Adipose tissue (tissue), 3 donors: ENCODE results near the gene CCHCR1. TPM values are rescaled to one million over a fixed set of nuclear protein-coding genes. Genes with fewer than 3 reads are reported as not detected.
A peak's percentile ranks its signal among the peaks of the same experiment; 100 is the strongest.
"Not testable (repeated sequence)": the region's sequence is repeated elsewhere in the genome, so short reads cannot be mapped to it uniquely, and the experiment has no call there.

Experiments used
- H3K27ac ChIP-seq: one replicate; pipeline ENCODE4 v1.5.1; 2013; ENCODE audit warnings: low read depth, low read length
- whole genome bisulfite sequencing, 3 donors: extraction: QIAGEN DNeasy Blood & Tissue Kit; methylation state at CpG; one replicate each; pipeline ENCODE4 v1.1.7; 2013; 5-methylcytosine and 5-hydroxymethylcytosine counted together
- polyA plus RNA-seq, 3 donors: library from polyadenylated mRNA; stranded (reverse); fragments of 200-250 nt; gene quantifications; one replicate each; pipeline ENCODE4 v1.2.3, GENCODE V29; 2013
- donor health status: healthy with polysubstance abuse.
- donor health status: Bipolar disorder and iron deficiency.
- donor health status: healthy.

The CCHCR1 gene
- 10 to 100 TPM in 1 of 3 donors, 1 to 10 TPM in 2; 6.1 to 11.0 (median 7.4) TPM for polyA plus RNA-seq

DNA sequence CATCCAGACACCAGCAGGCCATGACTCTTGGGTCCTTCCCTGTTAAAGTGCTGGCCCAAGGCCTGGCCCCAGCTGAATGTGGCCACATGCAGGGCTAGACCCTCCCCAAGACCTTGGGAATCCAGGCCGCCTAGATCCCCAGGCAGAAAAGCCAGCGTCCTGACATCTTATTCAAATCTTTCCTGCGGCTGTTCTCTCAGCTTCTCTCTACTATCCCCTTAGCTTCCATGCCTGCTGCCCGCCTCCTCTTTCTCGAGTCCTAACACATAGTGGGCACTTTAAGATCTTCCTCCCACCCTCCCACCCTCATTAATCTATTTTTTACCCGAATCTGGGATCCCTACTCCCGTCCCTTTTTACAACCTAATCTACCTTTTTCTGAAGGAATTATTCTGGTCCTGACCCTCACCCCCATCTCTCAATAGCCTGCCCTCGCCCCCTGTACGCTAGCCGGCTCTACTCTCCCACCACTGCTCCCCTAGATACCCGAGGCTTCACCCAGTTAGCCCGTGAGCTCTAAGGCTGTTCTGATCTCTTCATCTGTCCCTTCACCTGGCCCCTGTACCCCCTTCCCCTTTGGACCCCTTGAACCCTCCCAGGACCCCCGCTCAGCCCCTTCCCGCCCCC lies at the start of gene CCHCR1:
Gene CCHCR1, minus strand, starts transcription at position 290 of the 627 bp plus-strand sequence. Its CDS starts 202 bp downstream, at position 88.
- no peak within 1 kb of the TSS for H3K27ac ChIP-seq
- WGBS, 3 donors: 3 to 14% (median 12%) methylated on average over 14 of the region's 14 CpGs

DNA sequence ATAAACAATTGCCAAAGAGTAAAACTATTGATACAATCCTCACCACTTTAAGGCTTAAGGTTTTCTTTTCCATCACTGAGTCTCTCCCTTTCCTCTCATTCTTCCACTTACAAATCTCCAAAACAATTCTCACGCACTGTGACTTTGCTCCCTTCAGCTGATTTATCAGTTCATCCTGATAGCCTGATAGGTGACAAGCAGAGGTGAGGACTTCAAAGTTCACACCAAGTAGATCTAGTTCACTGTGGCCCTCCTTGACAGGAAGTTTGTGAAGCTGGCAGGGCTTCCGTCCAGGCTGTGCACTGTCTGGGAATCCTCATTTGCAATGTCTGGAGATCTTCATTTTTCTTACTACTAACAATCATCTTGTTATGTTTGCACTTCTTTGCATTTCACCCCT lies 48.0 kb upstream of the CCHCR1 start:
- H3K27ac ChIP-seq: no peak overlapping the region
- WGBS, 3 donors: 76 to 88% (median 77%) methylated on average over 2 of the region's 2 CpGs

GRCh38 chr6:31204751-31205145 lies 47.1 kb upstream of the CCHCR1 start:
- H3K27ac ChIP-seq: no peak overlapping the region
- 80 to 87% (median 82%) methylated on average over 4 of the region's 4 CpGs for WGBS, 3 donors

- H3K27ac ChIP-seq: no peak overlapping the region
- WGBS, 3 donors: 17 to 33% (median 19%) methylated on average over 5 of the region's 5 CpGs
Measured at GRCh38 chr6:31203345-31203979, 45.9 kb upstream of the CCHCR1 start.

DNA sequence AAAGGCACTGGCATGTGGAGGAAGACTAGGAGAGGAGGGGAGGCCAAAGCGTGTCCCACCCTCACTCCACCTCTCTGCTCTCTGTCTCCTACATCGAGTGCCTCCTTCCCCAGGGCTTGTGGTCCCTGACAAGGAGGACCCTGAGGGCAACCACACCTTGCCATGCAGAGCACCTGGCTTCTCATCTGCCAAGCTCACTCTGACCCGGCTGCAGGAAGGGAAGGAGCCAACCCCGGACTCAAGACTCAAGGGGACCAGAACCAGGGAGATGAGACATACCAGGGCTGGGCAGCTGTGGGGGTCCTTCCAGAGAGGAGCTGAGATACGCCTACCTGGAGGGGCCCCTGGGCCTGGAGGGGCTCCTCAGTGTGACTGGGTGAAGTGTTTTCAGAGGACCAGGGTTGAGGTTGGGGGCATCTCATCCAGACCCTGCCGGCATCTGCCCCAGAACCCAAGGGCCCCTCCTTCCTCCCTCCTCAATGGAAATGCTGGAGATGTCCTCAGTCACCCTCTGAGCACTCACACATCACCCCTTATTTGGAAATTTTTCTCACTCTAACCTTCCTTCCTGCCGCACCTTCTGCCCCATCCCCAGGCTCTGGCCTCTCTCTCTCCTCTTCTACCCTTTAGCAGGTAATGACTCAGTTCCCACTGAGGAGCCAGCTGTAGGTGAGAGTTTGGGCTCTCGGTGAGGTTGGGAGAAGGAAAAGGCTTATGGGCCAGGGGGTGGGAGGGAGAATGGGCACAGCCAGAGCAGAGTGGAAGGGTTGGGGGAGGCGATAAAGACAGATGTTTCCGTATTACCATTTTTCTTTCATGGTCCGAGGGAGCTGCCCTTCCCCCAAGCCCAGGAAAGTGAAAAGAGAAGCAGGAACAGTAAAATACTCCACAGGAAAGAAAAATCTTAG lies 44.9 kb upstream of the CCHCR1 start:
- 43 to 62% (median 46%) methylated on average over 11 of the region's 11 CpGs for WGBS, 3 donors

GRCh38 chr6:31199105-31199452 lies 41.5 kb upstream of the CCHCR1 start:
- H3K27ac ChIP-seq: not testable (repeated sequence)
- WGBS, 3 donors: 89 to 92% (median 91%) methylated on average over 4 of the region's 4 CpGs

More for the DNA sequence above, 44.9 kb upstream of the CCHCR1 start:
- no peak overlapping the region for H3K27ac ChIP-seq

DNA sequence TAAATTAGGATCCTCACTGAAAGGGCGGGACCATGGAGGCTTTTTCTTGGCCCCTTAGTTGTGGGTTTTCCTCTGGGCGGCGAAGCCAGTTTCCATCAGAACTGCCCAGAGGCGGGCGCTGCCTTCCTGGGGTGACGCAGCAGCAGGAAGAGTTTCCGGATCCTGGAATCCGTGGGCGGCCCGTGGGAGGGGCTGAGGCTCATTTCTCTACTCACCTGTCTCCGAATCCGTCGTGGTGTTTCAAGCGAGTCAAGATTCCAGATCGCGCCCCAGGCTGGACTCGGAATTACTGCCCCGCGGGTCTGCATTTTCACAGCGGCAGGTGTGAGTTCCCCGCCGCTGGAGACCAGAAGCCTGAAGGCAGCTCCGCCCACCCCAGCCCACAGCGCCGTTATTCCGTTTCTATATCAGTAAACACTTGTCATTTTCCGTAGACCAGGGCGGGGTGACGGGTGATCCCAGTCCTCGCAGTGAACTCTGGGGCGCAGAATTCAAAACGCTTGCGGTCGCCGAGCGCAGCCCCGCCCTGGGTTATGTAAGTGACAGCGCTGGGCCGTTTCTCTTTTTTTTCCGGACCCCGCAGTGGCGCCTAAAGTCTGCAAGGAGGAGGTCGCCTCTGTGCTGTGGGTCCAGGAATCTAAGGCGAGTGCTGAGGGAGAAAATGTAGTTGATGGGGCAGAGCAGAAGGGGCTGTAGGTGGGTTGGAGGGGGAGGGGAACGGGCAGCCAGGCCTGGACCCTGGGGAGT lies 40.1 kb upstream of the CCHCR1 start:
- 0 to 1% (median 0%) methylated on average over 45 of the region's 45 CpGs for WGBS, 3 donors
- peak overlapping the region; percentile 99 for H3K27ac ChIP-seq

GRCh38 chr6:31196251-31197022 lies 38.8 kb upstream of the CCHCR1 start:
- H3K27ac ChIP-seq: not testable (repeated sequence)
- WGBS, 3 donors: 66 to 79% (median 75%) methylated on average over 20 to 25 of the region's 25 CpGs

DNA sequence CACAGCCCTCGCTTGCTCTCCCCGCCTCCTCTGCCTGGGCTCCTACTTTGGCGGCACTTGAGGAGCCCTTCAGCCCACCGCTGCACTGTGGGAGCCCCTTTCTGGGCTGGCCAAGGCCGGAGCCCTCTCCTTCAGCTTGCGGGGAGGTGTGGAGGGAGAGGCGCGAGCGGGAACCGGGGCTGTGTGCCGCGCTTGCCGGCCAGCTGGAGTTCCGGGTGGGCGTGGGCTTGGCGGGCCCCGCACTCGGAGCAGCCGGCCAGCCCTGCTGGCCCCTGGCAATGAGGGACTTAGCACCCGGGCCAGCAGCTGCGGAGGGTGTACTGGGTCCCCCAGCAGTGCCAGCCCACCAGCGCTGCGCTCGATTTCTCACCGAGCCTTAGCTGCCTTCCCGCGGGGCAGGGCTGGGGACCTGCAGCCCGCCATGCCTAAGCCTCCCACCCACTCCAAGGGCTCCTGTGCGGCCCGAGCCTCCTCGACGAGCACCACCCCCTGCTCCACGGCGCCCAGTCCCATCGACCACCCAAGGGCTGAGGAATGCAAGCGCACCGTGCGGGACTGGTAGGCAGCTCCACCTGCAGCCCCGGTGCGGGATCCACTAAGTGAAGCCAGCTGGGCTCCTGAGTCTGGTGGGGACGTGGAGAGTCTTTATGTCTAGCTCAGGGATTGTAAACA lies 37.8 kb upstream of the CCHCR1 start:
- H3K27ac ChIP-seq: not testable (repeated sequence)
- WGBS, 3 donors: 92 to 95% (median 95%) methylated on average over 27 to 41 of the region's 41 CpGs

DNA sequence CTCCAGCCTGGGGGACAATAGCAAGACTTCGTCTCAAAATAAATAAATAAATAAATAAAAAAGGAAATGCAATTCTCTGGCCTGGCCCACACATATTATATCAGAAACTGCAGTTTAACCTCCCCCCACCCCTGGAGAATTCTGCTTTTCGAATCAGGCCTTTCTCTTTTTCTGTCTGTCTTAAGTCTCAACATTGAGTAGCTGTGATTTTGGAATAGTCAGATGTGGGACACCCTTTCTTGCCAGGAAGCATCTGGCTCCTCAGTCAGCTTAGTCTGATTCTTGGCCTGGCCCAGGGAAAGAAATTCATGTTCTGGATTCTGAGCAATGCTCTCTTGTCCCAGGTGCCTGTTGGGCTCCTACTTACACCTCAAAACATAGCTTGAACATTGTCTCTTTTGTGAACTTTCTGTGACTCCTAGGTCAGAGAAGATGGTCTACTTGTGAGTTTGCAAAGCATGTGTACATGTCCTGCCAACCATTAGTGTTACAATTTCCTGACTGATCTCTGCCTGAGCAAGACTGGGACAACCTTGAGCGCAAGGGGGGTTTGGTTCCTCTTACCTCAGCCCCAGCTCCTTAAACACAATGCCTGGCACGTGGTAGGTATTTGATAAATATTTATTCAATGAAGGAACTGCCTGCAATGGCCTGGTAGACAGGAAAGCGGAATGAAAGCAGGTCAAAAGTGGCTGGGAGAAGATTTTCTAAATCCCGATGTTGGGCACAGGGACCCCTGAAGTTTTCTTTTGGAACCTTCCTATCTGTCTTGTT lies 36.6 kb upstream of the CCHCR1 start:
- 55 to 67% (median 60%) methylated on average over 6 of the region's 6 CpGs for WGBS, 3 donors
- no peak overlapping the region for H3K27ac ChIP-seq

DNA sequence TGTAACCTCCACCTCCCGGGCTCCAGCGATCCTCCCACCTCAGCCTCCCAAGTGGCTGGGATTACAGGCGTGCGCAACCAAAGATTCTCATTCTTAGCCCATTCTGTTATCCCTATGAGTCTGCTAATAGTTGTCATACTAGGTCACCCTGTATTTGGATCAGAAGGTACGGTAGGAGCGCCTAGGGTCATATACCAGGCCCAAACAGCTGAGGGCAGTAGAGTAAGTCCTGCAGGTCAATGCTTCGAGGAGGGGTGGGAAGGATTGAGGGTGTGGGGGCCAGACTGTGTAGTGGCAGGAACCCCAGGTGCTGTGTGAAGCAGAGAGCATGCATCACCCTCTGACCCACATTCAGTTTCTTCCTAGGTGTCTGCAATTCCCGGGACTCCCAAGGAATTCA lies 35.6 kb upstream of the CCHCR1 start:
- H3K27ac ChIP-seq: no peak overlapping the region
- 70 to 83% (median 81%) methylated on average over 8 of the region's 8 CpGs for WGBS, 3 donors

GRCh38 chr6:31192431-31193105 lies 35.0 kb upstream of the CCHCR1 start:
- WGBS, 3 donors: 49 to 58% (median 52%) methylated on average over 10 of the region's 10 CpGs
- not testable (repeated sequence) for H3K27ac ChIP-seq

GRCh38 chr6:31190488-31190887 lies 32.9 kb upstream of the CCHCR1 start:
- H3K27ac ChIP-seq: no peak overlapping the region
- WGBS, 3 donors: 71 to 93% (median 90%) methylated on average over 4 of the region's 4 CpGs

GRCh38 chr6:31189223-31189622 lies 31.6 kb upstream of the CCHCR1 start:
- not testable (repeated sequence) for H3K27ac ChIP-seq
- 60 to 93% (median 93%) methylated on average over 3 of the region's 3 CpGs for WGBS, 3 donors

GRCh38 chr6:31187780-31188194 lies 30.2 kb upstream of the CCHCR1 start:
- 25 to 89% (median 89%) methylated on average over 5 of the region's 5 CpGs for WGBS, 3 donors
- no peak overlapping the region for H3K27ac ChIP-seq

DNA sequence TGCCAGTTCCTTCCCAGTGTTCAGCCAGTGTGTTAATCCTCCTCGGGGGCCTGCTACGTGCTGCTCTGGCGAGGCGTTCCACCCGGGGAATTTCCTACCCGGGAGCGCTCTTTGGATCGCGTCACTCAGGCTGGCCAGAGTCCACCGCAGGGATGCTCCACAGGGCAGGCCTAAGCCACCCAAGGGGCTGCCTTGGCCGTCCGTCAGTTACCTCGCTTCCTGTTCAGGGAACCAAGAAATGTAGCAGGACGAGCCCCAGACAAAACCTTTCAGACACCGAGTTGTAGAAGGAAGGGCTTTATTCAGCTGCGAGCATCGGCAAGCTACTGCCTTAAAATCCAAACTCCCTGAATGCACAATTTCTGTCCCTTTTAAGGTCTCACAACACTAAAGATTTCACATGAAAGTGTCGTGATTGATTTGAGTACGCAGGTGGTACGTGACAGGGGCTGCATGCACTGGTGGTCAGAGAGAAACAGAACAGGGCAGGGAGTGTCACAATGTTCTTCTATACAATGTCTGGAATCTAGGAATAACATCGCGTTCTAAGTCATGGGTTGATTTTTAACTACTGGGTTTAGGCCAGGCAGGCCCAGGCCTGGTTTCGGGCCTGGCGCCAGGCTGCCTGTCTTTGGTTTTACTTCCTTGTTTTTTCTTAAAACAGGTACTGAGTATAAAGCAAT lies 28.6 kb upstream of the CCHCR1 start:
- H3K27ac ChIP-seq: no peak overlapping the region
- WGBS, 3 donors: 27 to 65% (median 53%) methylated on average over 24 of the region's 24 CpGs
